Thymus (tissue), 14 donors: Measurements from ENCODE around the gene WDR17. TPM values are rescaled to one million over a fixed set of nuclear protein-coding genes. Genes with fewer than 3 reads are reported as not detected.
A peak's percentile ranks its signal among the peaks of the same experiment; 100 is the strongest.

ENCODE experiments used
- DNase-seq, 9 donors: peaks; one replicate each; pipeline ENCODE4 v3.0.0-alpha.2; 2013; ENCODE audit warnings: low spot score in 9 of 9, low read depth in 6 of 9, missing footprints in 1 of 9
- H3K27ac ChIP-seq, 2 donors: one replicate each; pipeline ENCODE4 v1.5.1; 2013; ENCODE audit warnings: control low read depth in 1 of 2, low read depth in 1 of 2, low read length in 1 of 2, mild to moderate bottlenecking in 1 of 2, moderate library complexity in 1 of 2
- H3K27me3 ChIP-seq, 2 donors: one replicate each; pipeline ENCODE4 v1.5.1; 2013; ENCODE audit warnings: low read length in 1 of 2; ENCODE audit not compliant: control insufficient read depth in 2 of 2, insufficient read depth in 1 of 2
- H3K36me3 ChIP-seq, 2 donors: one replicate each; pipeline ENCODE4 v1.5.1; 2013; ENCODE audit warnings: low read length in 1 of 2, mild to moderate bottlenecking in 1 of 2, moderate library complexity in 1 of 2; ENCODE audit not compliant: control insufficient read depth in 2 of 2, insufficient read depth in 2 of 2
- H3K4me1 ChIP-seq, 2 donors: one replicate each; pipeline ENCODE4 v1.5.1; 2013; ENCODE audit warnings: low read length in 2 of 2; ENCODE audit not compliant: control insufficient read depth in 2 of 2, insufficient read depth in 2 of 2
- H3K4me3 ChIP-seq, 2 donors: one replicate each; pipeline ENCODE4 v1.5.1; 2013; ENCODE audit warnings: low read length in 2 of 2, control low read depth in 1 of 2, mild to moderate bottlenecking in 1 of 2
- H3K9me3 ChIP-seq, 2 donors: one replicate each; pipeline ENCODE4 v1.5.1; 2013; ENCODE audit warnings: low read length in 1 of 2, mild to moderate bottlenecking in 1 of 2; ENCODE audit not compliant: control insufficient read depth in 2 of 2, insufficient read depth in 1 of 2
- WGBS: extraction: QIAGEN DNeasy Blood & Tissue Kit; methylation state at CpG from one replicate; pipeline ENCODE4 v1.1.7; 2013; 5-methylcytosine and 5-hydroxymethylcytosine counted together
- long read RNA-seq, 10 donors: transcript quantifications; one replicate each; lab custom pipeline, GENCODE V29; 2026
- polyA plus RNA-seq: library from polyadenylated mRNA; stranded (reverse); fragments of 200-250 nt; gene quantifications from one replicate; pipeline ENCODE4 v1.2.3, GENCODE V29; 2013
- total RNA-seq: library from RNA; stranded (reverse); fragments of 120-200 nt; gene quantifications from one replicate; pipeline ENCODE4 v1.2.4, GENCODE V29; 2013
- donor health status: healthy.

The WDR17 gene
- total RNA-seq (0.52 TPM), polyA plus RNA-seq (0.23 TPM)
- long read RNA-seq, donor 1, result 0 reads
- long read RNA-seq, donor 2, result 0 reads
- long read RNA-seq, donor 3, result 0 reads
- long read RNA-seq, donor 4, result 0 reads
- long read RNA-seq, donor 5, result 0 reads
- long read RNA-seq, donor 6, result 0 reads
- long read RNA-seq, donor 7, result 0 reads
- long read RNA-seq, donor 8, result 0 reads
- long read RNA-seq, donor 9, result 0 reads
- long read RNA-seq, donor 10, result 0 reads

DNA sequence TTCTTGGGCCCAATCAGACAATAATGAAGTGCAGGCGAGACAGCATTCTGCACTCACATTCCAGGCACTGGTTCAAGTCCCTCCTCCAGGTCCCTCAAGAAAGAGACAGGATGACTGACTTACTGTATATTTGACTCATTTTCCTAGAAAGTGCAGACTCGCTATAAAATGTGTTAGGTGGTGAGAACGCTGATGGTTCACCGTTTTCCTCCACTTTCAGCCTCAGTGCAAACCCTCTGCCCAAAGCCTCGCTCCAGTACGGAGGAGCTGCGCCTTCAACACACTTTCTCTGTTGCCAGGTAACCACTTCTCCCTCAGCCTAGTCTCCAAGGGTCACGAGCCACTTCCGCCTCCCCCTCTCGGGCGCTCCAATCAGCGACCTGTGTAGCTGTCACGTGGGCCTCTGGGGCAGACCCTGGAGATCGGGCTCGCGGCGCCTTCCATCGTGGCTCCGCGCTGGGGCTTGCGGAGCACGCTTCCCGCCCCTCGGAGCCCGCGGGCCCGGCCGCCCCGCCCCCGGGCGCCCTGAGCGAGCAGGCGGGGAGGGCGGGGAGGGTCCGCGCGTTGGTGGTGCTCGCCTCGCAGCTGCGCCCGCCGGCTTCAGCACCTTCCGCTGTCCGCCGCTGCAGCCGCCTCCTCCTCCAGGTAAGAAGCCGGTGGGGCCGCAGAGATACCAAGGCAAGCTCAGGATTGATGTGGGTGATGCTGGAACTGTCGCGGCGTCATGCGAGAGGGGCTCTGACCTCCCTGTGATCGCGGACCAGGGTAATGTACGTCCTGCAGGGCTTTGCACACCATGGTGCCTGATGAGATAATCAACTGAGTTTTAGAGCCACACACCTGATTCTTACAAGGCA lies at the start of gene WDR17:
TSS of gene WDR17 (plus strand) at position 407 of the 857 bp plus-strand sequence. CDS start 45,740 bp downstream, outside the sequence.
- WGBS, result 1% methylated on average over 55 of the region's 55 CpGs
- Histone ChIP-seq H3K27ac (no peak within 1 kb of the TSS), H3K4me3 (peak within 1 kb of the TSS; percentile 42 to 59)

DNA sequence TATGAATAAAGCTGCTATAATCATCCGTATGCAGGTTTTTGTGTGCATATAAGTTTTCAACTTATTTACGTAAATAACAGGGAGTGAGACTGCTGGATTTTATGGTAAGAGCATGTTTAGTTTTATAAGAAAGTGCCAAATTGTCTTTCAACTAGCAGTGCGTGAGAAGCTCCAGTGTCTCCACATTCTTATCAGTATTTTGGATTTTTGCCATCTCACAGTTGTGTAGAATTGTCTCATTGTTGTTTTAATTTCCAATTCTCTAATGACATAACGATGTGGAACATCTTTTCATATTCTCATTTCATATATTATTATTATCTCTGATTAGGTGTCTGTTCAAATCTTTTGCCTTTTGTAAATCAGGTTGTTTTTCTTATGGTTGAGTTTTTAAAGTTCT lies 49.0 kb upstream of the WDR17 start:
- WGBS, result 95% methylated on average over 4 of the region's 4 CpGs
- Histone ChIP-seq H3K27ac (no peak overlapping the region), H3K27me3 (no peaks in the 10 kb centered on the region), H3K36me3 (no peaks in the 10 kb centered on the region), H3K4me3 (no peak overlapping the region), H3K9me3 (no peaks in the 10 kb centered on the region), H3K4me1 (no peaks in the 10 kb centered on the region)
- DNase-seq, result no peak

More for the DNA sequence above, at the start of gene WDR17:
- Histone ChIP-seq H3K9me3 (peaks cover 0 to 3% of the 10 kb centered on the region in 2 donors), H3K27me3 (peaks cover 0 to 3% of the 10 kb centered on the region in 2 donors), H3K4me1 (peaks cover 9 to 10% of the 10 kb centered on the region in 2 donors), H3K36me3 (no peaks in the 10 kb centered on the region)
- peak; percentile 68 to 94 (median 84) for DNase-seq

- DNase-seq, result no peak
- H3K27me3 ChIP-seq, result no peaks in the 10 kb centered on the region
- no peaks in the 10 kb centered on the region for H3K36me3 ChIP-seq
- no peak overlapping the region for H3K4me3 ChIP-seq
- H3K27ac ChIP-seq, result no peak overlapping the region
- WGBS, result 92% methylated on average over 5 of the region's 5 CpGs
- no peaks in the 10 kb centered on the region for H3K9me3 ChIP-seq
- H3K4me1 ChIP-seq, result no peaks in the 10 kb centered on the region
Measured at GRCh38 chr4:176020481-176021085, 45.1 kb upstream of the WDR17 start.

- Histone ChIP-seq H3K27ac (no peak overlapping the region), H3K27me3 (no peaks in the 10 kb centered on the region), H3K36me3 (no peaks in the 10 kb centered on the region), H3K9me3 (no peaks in the 10 kb centered on the region), H3K4me1 (no peaks in the 10 kb centered on the region), H3K4me3 (no peak overlapping the region)
- WGBS, result 95% methylated on average over 2 of the region's 2 CpGs
- DNase-seq, result no peak
Measured at GRCh38 chr4:176030391-176030790, 35.2 kb upstream of the WDR17 start.

- H3K4me3 ChIP-seq, result no peak overlapping the region
- no peak for DNase-seq
- H3K27ac ChIP-seq, result no peak overlapping the region
- H3K36me3 ChIP-seq, result no peaks in the 10 kb centered on the region
- 69% methylated on average over 4 of the region's 4 CpGs for WGBS
- no peaks in the 10 kb centered on the region for H3K4me1 ChIP-seq
- no peaks in the 10 kb centered on the region for H3K9me3 ChIP-seq
- no peaks in the 10 kb centered on the region for H3K27me3 ChIP-seq
Measured at GRCh38 chr4:176031922-176032321, 33.7 kb upstream of the WDR17 start.

- no peaks in the 10 kb centered on the region for H3K27me3 ChIP-seq
- no peaks in the 10 kb centered on the region for H3K4me1 ChIP-seq
- H3K36me3 ChIP-seq, result no peaks in the 10 kb centered on the region
- no peak overlapping the region for H3K27ac ChIP-seq
- DNase-seq, result no peak
- H3K4me3 ChIP-seq, result no peak overlapping the region
- H3K9me3 ChIP-seq, result no peaks in the 10 kb centered on the region
Measured at GRCh38 chr4:176032454-176032853, 33.2 kb upstream of the WDR17 start.

DNA sequence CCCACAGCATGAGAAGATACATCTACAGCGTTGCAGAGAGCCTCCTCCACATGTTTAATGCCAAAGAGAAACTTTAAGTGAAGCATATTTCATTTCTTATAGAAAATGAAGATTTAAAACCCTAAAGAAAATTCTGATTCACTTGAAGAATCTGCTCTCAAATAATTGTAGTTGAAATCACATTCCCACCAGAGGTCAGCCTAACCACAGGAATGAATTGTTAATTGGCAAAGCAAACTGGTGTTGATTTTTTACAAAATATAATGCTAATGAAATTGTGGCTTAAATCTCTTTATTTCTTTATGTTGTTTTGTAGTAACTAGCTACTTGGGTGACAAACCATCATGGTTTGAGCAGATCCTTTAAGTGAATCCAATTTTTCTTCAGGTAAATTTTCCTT lies 31.1 kb upstream of the WDR17 start:
- Histone ChIP-seq H3K9me3 (no peaks in the 10 kb centered on the region), H3K4me3 (no peak overlapping the region), H3K27me3 (no peaks in the 10 kb centered on the region), H3K27ac (no peak overlapping the region), H3K36me3 (no peaks in the 10 kb centered on the region), H3K4me1 (no peaks in the 10 kb centered on the region)
- peak in 3 of 9 donors; percentile 11 to 37 (median 23) for DNase-seq
- 50% methylated on average over 1 of the region's 1 CpG for whole genome bisulfite sequencing

GRCh38 chr4:176034936-176035335 lies 30.7 kb upstream of the WDR17 start:
- no peaks in the 10 kb centered on the region for H3K4me1 ChIP-seq
- no peak for DNase-seq
- no peak overlapping the region for H3K4me3 ChIP-seq
- 95% methylated on average over 5 of the region's 5 CpGs for WGBS
- no peak overlapping the region for H3K27ac ChIP-seq
- H3K36me3 ChIP-seq, result no peaks in the 10 kb centered on the region
- H3K9me3 ChIP-seq, result no peaks in the 10 kb centered on the region
- no peaks in the 10 kb centered on the region for H3K27me3 ChIP-seq

DNA sequence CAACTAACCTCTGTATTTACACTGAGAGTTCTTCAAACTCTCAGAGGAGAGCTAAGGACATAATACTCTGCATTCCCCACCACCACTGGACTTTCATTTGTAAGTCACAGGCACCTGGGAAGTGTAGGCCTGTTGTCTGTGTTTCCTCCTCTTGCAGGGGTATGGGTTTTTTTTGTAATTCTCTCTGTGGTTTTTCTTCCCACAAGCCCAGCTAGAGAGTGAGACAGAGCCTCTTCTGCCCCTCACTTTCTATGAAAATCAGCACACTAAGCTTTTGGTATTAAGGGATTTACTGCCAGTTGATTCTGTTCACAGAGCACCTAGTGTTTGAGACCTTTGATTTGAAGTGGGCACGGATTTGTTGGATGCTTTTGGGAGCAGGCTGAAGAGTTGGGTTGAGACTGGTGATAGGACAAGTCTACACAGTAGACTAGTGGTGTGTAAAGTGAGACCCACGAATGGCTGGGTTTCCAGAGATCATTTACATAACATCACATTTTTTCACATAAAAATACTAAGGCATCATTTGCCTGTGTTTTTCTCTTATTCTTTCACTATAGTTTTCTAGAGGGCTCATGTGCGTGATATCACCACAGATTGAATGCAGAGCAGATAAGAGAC lies 28.9 kb upstream of the WDR17 start:
- no peaks in the 10 kb centered on the region for H3K27me3 ChIP-seq
- no peaks in the 10 kb centered on the region for H3K9me3 ChIP-seq
- 86% methylated on average over 3 of the region's 3 CpGs for WGBS
- H3K36me3 ChIP-seq, result no peaks in the 10 kb centered on the region
- DNase-seq, result no peak
- H3K27ac ChIP-seq, result no peak overlapping the region
- no peak overlapping the region for H3K4me3 ChIP-seq
- H3K4me1 ChIP-seq, result no peaks in the 10 kb centered on the region
